Motor neuron (in vitro differentiated cells): ENCODE measurements around the gene PLAGL1. TPM values are rescaled to one million over a fixed set of nuclear protein-coding genes. Genes with fewer than 3 reads are reported as not detected.
"Not testable (repeated sequence)": the region's sequence is repeated elsewhere in the genome, so short reads cannot be mapped to it uniquely, and the experiment has no call there.

Experiments used
- ATAC-seq, 8 experiments: fragments of 200-7000 bp; cut with Tn5 transposase; replicated peaks in 6 of 8; 2 replicates each; pipeline ENCODE4 v1.8.0; 2021; ENCODE audit warnings: mild to moderate bottlenecking in 8 of 8, moderate library complexity in 8 of 8
- H3K27ac ChIP-seq, 2 donors: fragments of 250-450 bp; sonication (Bioruptor Pico); 2 replicates each; pipeline ENCODE4 v1.9.0; 2021; ENCODE audit warnings: antibody characterized with exemption in 2 of 2, mild to moderate bottlenecking in 2 of 2, moderate library complexity in 1 of 2
- H3K4me1 ChIP-seq, 2 donors: fragments of 250-450 bp; sonication (Bioruptor Pico); replicated peaks in 1 of 2; 2 replicates each; pipeline ENCODE4 v1.6.1; 2021; ENCODE audit warnings: antibody characterized with exemption in 2 of 2, mild to moderate bottlenecking in 2 of 2, moderate library complexity in 1 of 2
- H3K4me3 ChIP-seq, 5 donors: fragments of 250-450 bp; sonication (Bioruptor Pico); 2 replicates each; pipeline ENCODE4 v1.9.0; 2021; ENCODE audit warnings: antibody characterized with exemption in 5 of 5, mild to moderate bottlenecking in 5 of 5, moderate library complexity in 4 of 5
- WGBS, 10 experiments: fragments of 450-650 bp; shearing (Covaris generic); methylation state at CpG; one replicate each; pipeline ENCODE4 v1.0.0; 2022; 5-methylcytosine and 5-hydroxymethylcytosine counted together
- in situ Hi-C, 9 experiments: fragments of 400-800 bp; cut with MboI; loops; one replicate each; pipeline ENCODE4 v1.15.0; 2021; ENCODE audit warnings: low sequenced_read_pairs in 9 of 9, low pct_unique_long_range_greater_than_20kb in 2 of 9; ENCODE audit not compliant: unreplicated experiment in 9 of 9
- total RNA-seq, 8 experiments: library from RNA; unstranded; fragments of 300-600 nt; gene quantifications; 2 replicates each; pipeline versions ENCODE4 v1.2.3 to v1.2.4, GENCODE V29; 2022

PLAGL1 gene, protein sequence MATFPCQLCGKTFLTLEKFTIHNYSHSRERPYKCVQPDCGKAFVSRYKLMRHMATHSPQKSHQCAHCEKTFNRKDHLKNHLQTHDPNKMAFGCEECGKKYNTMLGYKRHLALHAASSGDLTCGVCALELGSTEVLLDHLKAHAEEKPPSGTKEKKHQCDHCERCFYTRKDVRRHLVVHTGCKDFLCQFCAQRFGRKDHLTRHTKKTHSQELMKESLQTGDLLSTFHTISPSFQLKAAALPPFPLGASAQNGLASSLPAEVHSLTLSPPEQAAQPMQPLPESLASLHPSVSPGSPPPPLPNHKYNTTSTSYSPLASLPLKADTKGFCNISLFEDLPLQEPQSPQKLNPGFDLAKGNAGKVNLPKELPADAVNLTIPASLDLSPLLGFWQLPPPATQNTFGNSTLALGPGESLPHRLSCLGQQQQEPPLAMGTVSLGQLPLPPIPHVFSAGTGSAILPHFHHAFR
- 10 to 100 TPM in 6 of 8 experiments, 1 to 10 TPM in 2; 7.2 to 50.5 (median 18.9) TPM for total RNA-seq

DNA sequence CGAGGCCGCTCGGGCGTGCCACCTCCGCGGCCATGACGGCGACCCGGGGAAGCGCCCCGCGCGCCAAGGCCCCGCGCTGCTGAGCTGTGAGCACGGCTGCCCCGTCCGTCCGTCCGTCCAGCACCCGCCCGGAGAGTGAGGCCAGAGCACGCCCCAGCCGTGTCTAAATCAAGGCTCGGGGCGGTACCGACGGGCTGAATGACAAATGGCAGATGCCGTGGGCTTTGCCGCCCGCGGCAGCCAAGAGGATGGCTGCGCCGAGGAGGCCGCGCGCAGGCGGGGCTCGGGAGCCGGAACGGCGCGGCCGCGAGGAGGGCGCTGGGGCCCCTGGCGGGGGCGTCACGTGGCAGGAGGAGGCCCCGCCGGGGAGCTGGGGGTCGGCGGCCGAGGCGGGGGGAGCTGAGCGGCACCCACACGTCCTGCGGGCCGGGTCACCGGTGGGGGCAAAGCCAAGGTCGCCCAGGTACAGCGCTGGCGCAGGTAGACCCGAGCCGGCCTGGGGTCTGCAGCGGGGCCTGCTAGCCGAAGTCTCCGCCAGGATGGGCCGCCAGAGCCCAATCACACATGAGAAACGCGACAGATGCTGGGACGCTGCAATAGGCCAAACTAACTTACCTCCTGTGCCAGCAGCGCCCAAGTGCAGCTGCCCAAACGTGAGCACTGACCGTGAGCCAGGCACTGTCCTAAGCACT lies at the start of gene PLAGL1:
Gene PLAGL1, minus strand, starts transcription at position 140 of the 692 bp plus-strand sequence. CDS start 60,123 bp downstream, outside the sequence.
- 33 to 61% (median 41%) methylated on average over 1 to 18 of the region's 75 CpGs; no CpG with 5 or more reads in 5 of the 10 experiments for WGBS, 10 experiments
- H3K27ac ChIP-seq: peak within 1 kb of the TSS; percentile 25 to 59
- peak within 1 kb of the TSS; percentile 51 to 65 (median 55) for H3K4me3 ChIP-seq
- in situ Hi-C loops: loop anchor here in 4 of 9 experiments (25.0 kb wide), 2 partner anchors 421 to 446 kb away; no protein-coding TSS in a partner anchor
- peaks cover 0 to 5% of the 10 kb centered on the region in 2 donors for H3K4me1 ChIP-seq
- peak; percentile 80 to 92 (median 89) for ATAC-seq

DNA sequence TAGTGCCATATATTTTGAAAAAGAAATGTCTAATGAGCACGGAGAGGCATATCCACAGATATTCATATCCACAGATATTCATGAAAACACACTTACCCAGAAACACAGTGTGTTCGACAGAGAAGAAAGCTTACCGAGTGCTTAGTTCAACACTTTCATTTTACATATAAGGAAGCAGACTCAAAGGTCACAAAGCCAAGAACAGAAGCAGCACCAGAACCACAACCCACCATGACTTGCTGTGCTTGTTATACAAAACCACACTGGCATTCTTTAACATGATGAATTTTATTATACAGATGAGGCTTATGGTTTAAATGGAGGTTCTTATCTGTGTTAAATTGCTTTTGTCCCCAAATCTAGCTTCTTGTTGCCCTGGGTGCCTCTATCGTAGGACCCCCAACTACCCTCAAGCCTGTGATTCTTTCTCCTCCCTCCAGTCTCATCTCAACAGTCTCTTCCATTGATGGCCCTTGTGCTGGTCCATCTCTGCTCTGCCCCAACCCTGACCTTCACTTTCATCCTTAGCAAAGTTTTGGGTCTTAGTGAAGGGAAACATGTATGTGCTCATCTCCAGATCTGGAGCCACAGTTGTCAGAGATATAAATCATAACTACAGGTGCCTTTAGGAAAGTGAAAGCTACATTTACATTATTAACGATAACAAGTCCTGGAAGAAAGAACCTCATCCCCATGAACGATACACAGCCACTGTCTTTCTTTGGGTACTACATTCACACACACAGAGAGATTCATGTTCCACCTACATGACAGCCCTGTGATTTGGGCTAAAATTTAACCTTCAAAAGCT lies 47.3 kb upstream of the PLAGL1 start:
- ATAC-seq: no peak
- H3K4me3 ChIP-seq: no peak overlapping the region
- 57 to 94% (median 79%) methylated on average over 2 to 6 of the region's 6 CpGs for WGBS, 10 experiments
- in situ Hi-C loops: no loop called here
- no peaks in the 10 kb centered on the region for H3K4me1 ChIP-seq
- no peak overlapping the region for H3K27ac ChIP-seq

DNA sequence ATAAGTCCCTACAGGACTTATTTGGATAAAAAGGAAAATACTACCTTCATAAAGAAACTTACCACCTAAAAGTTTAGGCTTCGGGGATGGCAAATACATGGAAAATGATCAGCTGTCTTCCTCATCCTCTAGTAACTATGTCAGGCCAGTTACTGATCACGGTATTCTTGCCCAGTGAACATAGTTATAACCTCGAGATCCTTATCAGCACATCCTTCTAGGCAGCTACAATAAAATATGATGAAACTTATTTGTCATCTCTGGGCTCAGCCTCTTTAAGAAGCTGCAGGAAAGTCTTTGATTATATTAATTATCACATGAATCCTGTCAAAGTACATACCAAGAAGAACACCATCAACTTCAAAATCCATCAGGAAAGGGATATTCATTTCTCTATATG lies 45.5 kb upstream of the PLAGL1 start:
- WGBS, 10 experiments: 28 to 89% (median 44%) methylated on average over 1 to 3 of the region's 3 CpGs; no CpG with 5 or more reads in 1 of the 10 experiments
- Histone ChIP-seq H3K27ac (no peak overlapping the region), H3K4me3 (no peak overlapping the region), H3K4me1 (no peaks in the 10 kb centered on the region)
- no peak for ATAC-seq
- in situ Hi-C loops: no loop called here

DNA sequence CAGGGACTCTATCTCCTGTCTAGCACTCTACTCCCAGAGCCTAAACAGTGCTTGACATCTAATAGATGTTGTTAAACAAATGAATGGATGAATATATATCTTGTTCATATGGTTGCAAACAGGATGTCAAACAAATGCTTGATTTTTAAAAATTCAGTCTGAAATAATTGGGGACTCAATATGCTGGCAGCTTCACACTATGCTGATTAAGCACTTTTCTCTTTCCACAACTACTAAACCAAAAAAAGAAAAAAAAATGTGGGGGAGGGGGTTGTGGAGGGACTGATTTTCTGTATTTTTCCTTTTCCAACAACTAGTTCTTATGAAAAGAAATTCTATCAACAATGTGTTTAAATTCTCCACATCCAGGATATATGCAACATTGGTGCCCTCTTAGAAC lies 44.4 kb upstream of the PLAGL1 start:
- in situ Hi-C loops: no loop called here
- no peak overlapping the region for H3K27ac ChIP-seq
- no peak for ATAC-seq
- no peaks in the 10 kb centered on the region for H3K4me1 ChIP-seq
- H3K4me3 ChIP-seq: no peak overlapping the region

DNA sequence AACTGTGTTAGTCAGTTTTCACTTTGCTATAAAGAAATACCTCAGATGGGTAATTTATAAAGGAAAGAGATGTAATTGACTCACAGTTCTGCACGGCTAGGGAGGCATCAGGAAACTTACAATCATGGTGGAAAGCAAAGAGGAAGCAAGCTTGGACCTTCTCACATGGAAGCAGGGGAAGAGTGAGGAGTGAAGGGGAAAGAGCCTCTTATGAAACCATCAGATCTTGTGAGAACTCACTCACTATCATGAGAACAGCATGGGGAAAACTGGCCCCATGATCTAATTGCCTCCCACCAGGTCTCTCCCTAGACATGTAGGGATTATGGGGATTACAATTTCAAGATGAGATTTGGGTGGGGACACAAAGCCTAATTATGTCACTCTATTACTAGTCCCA lies 41.3 kb upstream of the PLAGL1 start:
- Histone ChIP-seq H3K27ac (no peak overlapping the region), H3K4me1 (no peaks in the 10 kb centered on the region), H3K4me3 (no peak overlapping the region)
- no peak for ATAC-seq
- 0 to 71% (median 44%) methylated on average over 1 of the region's 1 CpG; no CpG with 5 or more reads in 5 of the 10 experiments for WGBS, 10 experiments
- in situ Hi-C loops: no loop called here

DNA sequence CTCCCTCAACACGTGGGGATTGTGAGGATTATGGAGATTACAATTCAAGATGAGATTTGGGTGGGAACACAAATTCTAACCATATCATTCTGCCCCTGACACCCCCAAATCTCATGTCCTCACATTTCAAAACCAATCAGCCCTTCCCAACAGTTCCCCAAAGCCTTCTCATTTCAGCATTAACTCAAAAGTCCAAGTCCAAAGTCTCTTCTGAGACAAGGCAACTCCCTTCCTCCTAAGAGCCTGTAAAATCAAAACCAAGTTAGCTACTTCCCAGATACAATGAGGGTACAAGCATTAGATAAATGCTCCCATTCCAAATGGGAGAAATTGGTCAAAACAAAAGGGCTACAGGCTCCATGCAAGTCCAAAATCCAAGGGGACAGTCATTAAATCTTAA lies 39.6 kb upstream of the PLAGL1 start:
- Histone ChIP-seq H3K27ac (no peak overlapping the region), H3K4me3 (no peak overlapping the region), H3K4me1 (no peaks in the 10 kb centered on the region)
- in situ Hi-C loops: no loop called here
- no peak for ATAC-seq
- WGBS, 10 experiments: 0 to 71% methylated on average over 1 of the region's 1 CpG; no CpG with 5 or more reads in 8 of the 10 experiments

DNA sequence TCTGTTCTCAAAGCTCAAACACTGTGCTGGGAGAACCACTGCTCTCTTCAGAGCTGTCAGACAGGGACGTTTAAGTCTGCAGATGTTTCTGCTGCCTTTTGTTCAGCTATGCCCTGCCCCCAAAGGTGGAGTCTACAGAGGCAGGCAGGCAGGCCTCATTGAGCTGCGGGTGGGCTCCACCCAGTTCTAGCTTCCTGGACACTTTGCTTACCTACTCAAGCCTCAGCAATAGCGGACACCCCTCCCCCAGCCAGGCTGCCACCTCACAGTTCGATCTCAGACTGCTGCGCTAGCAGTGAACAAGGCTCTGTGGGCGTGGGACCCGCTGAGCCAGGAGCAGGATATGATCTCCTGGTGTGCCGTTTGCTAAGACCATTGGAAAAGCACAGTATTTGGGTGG lies 38.6 kb upstream of the PLAGL1 start:
- ATAC-seq, in situ Hi-C loops: not testable (repeated sequence)
- WGBS, 10 experiments: 40% methylated on average over 1 of the region's 8 CpGs; no CpG with 5 or more reads in 9 of the 10 experiments

DNA sequence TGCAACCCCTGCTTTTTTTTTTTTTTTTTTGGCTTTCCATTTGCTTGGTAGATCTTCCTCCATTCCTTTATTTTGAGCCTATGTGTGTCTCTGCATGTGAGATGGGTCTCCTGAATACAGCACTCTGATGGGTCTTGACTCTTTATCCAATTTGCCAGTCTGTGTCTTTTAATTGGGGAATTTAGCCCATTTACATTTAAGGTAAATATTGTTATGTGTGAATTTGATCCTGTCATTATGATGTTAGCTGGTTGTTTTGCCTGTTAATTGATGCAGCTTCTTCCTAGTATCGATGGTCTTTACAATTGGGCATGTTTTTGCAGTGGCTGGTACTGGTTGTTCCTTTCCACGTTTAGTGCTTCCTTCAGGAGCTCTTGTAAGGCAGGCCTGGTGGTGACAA lies 36.9 kb upstream of the PLAGL1 start:
- in situ Hi-C loops, ATAC-seq, H3K27ac ChIP-seq, H3K4me3 ChIP-seq, H3K4me1 ChIP-seq: not testable (repeated sequence)
- 0 to 100% (median 72%) methylated on average over 1 to 2 of the region's 2 CpGs; no CpG with 5 or more reads in 4 of the 10 experiments for WGBS, 10 experiments

More for the DNA sequence above, 38.6 kb upstream of the PLAGL1 start:
- not testable (repeated sequence) for H3K4me1 ChIP-seq, H3K4me3 ChIP-seq, H3K27ac ChIP-seq

DNA sequence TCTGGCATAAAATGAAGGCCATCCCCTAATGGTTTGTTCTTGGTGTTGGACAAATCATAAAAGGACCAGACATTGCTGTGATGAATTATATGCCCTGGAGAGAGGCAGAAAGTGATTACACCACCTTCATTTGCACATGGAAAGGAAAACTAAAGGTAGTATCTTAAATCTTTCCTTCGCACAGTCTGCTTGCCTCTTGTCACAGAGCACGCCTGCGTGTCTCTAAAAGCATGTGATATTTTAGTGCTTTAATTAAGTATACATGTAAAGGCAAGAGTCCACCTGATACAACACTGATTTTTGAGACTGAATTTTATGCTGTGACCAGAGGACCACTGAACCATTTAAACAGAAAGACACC lies 28.8 kb upstream of the PLAGL1 start:
- ATAC-seq: peak in 3 of 8 experiments; percentile 8 to 21 (median 17)

DNA sequence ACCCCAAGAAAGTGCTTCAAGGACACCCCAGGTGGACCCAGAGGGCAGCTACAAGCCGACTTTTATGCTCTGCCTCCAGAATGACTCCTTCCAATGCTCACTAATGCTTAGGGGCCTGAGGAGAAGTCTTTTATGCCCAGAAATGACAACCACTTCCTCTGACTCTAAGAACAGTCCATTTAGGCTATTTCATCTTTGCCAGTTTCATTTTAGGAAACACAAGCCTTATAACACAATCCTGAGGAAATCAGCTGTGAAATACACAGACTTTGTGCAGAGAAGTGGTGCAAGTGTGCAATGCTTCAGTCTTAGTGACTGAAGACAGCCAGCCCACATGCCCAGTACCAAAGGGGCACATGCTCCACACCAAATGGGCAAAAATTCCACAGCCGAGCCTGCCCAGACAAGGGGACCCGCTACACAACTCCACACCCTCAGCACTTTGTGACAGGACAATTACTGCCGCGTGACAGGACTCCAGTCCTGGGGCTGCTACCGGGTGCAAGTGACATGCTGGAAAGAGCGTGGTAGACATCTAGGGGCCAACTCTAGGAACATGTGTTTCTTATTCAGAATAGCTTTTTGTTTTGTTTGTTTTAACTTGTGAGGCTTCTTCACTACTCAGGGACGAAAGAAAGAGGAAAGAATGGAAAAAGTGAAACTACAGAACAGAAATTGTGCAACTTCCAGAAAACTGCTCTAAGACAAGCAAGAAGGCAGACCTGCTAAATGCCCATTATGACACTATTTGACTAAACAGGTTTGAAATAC lies 28.2 kb upstream of the PLAGL1 start:
- in situ Hi-C loops: no loop called here
- no peak overlapping the region for H3K4me3 ChIP-seq
- H3K4me1 ChIP-seq: peaks cover 0 to 6% of the 10 kb centered on the region in 2 donors
- ATAC-seq: peak; percentile 44 to 82 (median 64)
- WGBS, 10 experiments: 0 to 78% (median 63%) methylated on average over 1 to 8 of the region's 8 CpGs; no CpG with 5 or more reads in 1 of the 10 experiments
- H3K27ac ChIP-seq: no peak overlapping the region

More for the DNA sequence above, 28.8 kb upstream of the PLAGL1 start:
- Histone ChIP-seq H3K4me1 (peaks cover 0 to 6% of the 10 kb centered on the region in 2 donors), H3K27ac (no peak overlapping the region), H3K4me3 (no peak overlapping the region)
- in situ Hi-C loops: no loop called here
- WGBS, 10 experiments: 65 to 100% (median 80%) methylated on average over 1 to 3 of the region's 3 CpGs; no CpG with 5 or more reads in 4 of the 10 experiments

DNA sequence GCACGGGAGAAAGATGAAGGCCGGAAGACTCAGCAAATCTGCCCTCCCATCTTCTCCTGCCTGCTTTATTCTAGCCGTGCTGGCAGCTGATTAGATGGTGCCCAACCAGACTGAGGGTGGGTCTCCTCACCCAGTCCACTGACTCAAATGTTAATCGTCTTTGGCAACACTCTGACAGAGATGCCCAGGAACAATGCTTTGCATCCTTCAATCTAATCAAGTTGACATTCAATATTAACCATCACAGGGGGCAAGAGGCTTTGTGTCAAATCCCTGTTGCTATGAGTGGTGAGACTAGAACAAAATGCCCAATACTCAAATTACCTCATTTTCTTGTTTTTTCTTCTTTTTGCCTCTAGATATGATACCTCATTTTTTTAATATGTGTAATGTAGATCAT lies 27.4 kb upstream of the PLAGL1 start:
- WGBS, 10 experiments: 82 to 100% (median 92%) methylated on average over 1 to 3 of the region's 4 CpGs; no CpG with 5 or more reads in 3 of the 10 experiments
- Histone ChIP-seq H3K4me3 (no peak overlapping the region), H3K4me1 (peaks cover 0 to 6% of the 10 kb centered on the region in 2 donors), H3K27ac (no peak overlapping the region)
- no peak for ATAC-seq
- in situ Hi-C loops: no loop called here
